MM.1S (cell line): ENCODE measurements around the gene SPC25.

Experiments
- DNase-seq: peaks from one replicate; pipeline ENCODE4 v3.0.0-alpha.2; 2015
- H2AFZ ChIP-seq: fragments of 300-600 bp; sonication (generic); 2 replicates; pipeline ENCODE4 v1.6.0; 2016; ENCODE audit warnings: antibody characterized with exemption, low read length
- H3F3A ChIP-seq: fragments of 300-600 bp; sonication (generic); 2 replicates; pipeline ENCODE4 v1.6.1; 2016; ENCODE audit warnings: mild to moderate bottlenecking, antibody characterized with exemption, low read length, moderate library complexity, mixed read lengths; ENCODE audit not compliant: insufficient read depth
- H3K27ac ChIP-seq: fragments of 300-600 bp; sonication (generic); 2 replicates; pipeline ENCODE4 v1.5.1; 2016; ENCODE audit warnings: mild to moderate bottlenecking, low read length
- H3K27me3 ChIP-seq: fragments of 300-600 bp; sonication (generic); replicated peaks from 2 replicates; pipeline ENCODE4 v1.6.0; 2016; ENCODE audit warnings: low read length; ENCODE audit not compliant: insufficient read depth
- H3K36me3 ChIP-seq: fragments of 300-600 bp; sonication (generic); replicated peaks from 2 replicates; pipeline ENCODE4 v1.6.1; 2016; ENCODE audit warnings: mild to moderate bottlenecking, low read length, mixed read lengths; ENCODE audit not compliant: insufficient read depth
- H3K4me1 ChIP-seq: fragments of 300-600 bp; sonication (generic); 2 replicates; pipeline ENCODE4 v1.6.1; 2016; ENCODE audit warnings: low read length, mixed read lengths
- H3K4me2 ChIP-seq: fragments of 300-600 bp; sonication (generic); 2 replicates; pipeline ENCODE4 v1.6.0; 2016; ENCODE audit warnings: low read depth, low read length
- H3K4me3 ChIP-seq: fragments of 300-600 bp; sonication (generic); 2 replicates; pipeline ENCODE4 v1.5.1; 2016; ENCODE audit warnings: low read length, mixed read lengths
- H3K79me2 ChIP-seq: fragments of 300-600 bp; sonication (generic); 2 replicates; pipeline ENCODE4 v1.6.1; 2016; ENCODE audit warnings: mixed run types, low read length, mixed read lengths
- H3K9ac ChIP-seq: fragments of 300-600 bp; sonication (generic); 2 replicates; pipeline ENCODE4 v1.6.1; 2016; ENCODE audit warnings: low read length, mixed read lengths
- H3K9me2 ChIP-seq: fragments of 300-600 bp; sonication (generic); replicated peaks from 2 replicates; pipeline ENCODE4 v1.6.1; 2016; ENCODE audit warnings: mild to moderate bottlenecking, low read length, mixed read lengths; ENCODE audit not compliant: insufficient read depth
- H3K9me3 ChIP-seq: fragments of 300-600 bp; sonication (generic); replicated peaks from 2 replicates; pipeline ENCODE4 v1.6.1; 2016; ENCODE audit warnings: mild to moderate bottlenecking, low read length, mixed read lengths; ENCODE audit not compliant: insufficient read depth
- H4K20me1 ChIP-seq: fragments of 300-600 bp; sonication (generic); 2 replicates; pipeline ENCODE4 v1.6.1; 2016; ENCODE audit warnings: mild to moderate bottlenecking, low read length, moderate library complexity, mixed read lengths; ENCODE audit not compliant: insufficient read depth
- EZH2 ChIP-seq: fragments of 300-600 bp; sonication (generic); optimal IDR thresholded peaks from 2 replicates; pipeline ENCODE3; 2017; ENCODE audit warnings: low read depth, mild to moderate bottlenecking, antibody characterized with exemption, low read length, mixed read lengths
- EZH2phosphoT487 ChIP-seq: fragments of 300-600 bp; sonication (generic); IDR thresholded peaks from 2 replicates; pipeline ENCODE4 v1.6.1; 2018; ENCODE audit warnings: antibody characterized with exemption, low read length
- TF ChIP-seq, protein P1 (sequence below): fragments of 300-600 bp; sonication (generic); IDR thresholded peaks from 2 replicates; pipeline ENCODE4 v1.5.1; 2016; ENCODE audit warnings: antibody characterized with exemption, low read length, mixed read lengths

The SPC25 gene

DNA sequence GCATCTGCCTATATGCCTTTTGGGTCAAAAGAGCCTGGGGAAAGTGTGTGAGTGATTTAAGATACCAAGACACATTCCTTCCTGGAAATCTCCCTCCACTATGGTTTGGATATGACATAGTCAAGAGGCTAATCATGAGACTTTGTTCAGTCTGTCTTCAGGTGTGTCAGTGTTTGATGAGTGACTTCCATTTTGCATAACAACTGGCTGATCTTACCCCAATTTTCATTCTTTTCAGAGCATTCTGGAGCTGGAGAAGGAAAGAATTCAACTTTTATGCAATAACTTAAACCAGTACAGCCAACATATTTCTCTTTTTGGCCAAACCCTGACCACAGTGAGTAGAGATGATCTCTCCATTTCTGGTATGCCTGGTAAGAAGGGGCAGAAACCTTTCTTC is 39.4 kb downstream of the SPC25 start:
- Histone ChIP-seq H3K36me3 (no peaks in the 10 kb centered on the region), H3K9me3 (no peaks in the 10 kb centered on the region)

DNA sequence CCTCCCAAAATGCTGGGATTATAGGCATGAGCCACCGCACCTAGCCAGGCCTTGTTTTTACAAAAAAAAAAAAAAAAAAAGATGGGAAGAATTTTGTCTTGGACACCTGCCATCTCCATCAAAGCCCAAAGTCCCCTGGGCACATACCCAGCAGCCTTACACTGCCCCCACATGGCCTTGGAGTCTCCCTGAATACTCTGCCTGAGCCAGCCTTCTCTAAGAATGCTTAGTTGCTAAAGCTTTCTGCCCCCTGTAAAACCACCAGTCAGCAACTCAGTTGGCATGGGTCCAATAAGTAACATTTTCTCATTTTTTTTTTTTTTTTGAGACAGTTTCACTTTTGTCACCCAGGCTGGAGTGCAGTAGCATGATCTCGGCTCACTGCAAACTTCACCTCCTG is 40.6 kb downstream of the SPC25 start:
- TF ChIP-seq, protein P1, sequence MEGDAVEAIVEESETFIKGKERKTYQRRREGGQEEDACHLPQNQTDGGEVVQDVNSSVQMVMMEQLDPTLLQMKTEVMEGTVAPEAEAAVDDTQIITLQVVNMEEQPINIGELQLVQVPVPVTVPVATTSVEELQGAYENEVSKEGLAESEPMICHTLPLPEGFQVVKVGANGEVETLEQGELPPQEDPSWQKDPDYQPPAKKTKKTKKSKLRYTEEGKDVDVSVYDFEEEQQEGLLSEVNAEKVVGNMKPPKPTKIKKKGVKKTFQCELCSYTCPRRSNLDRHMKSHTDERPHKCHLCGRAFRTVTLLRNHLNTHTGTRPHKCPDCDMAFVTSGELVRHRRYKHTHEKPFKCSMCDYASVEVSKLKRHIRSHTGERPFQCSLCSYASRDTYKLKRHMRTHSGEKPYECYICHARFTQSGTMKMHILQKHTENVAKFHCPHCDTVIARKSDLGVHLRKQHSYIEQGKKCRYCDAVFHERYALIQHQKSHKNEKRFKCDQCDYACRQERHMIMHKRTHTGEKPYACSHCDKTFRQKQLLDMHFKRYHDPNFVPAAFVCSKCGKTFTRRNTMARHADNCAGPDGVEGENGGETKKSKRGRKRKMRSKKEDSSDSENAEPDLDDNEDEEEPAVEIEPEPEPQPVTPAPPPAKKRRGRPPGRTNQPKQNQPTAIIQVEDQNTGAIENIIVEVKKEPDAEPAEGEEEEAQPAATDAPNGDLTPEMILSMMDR, result peak; percentile 37
- TF ChIP-seq EZH2phosphoT487 (no peak), EZH2 (no peak)
- DNase-seq, result peak; percentile 87
- H3F3A ChIP-seq, result no peaks in the 10 kb centered on the region
- no peaks in the 10 kb centered on the region for H3K36me3 ChIP-seq
- no peaks in the 10 kb centered on the region for H3K4me1 ChIP-seq
- no peaks in the 10 kb centered on the region for H3K9me3 ChIP-seq
- no peak overlapping the region for H3K27ac ChIP-seq
- no peaks in the 10 kb centered on the region for H3K27me3 ChIP-seq
- no peak overlapping the region for H3K9ac ChIP-seq
- H4K20me1 ChIP-seq, result no peaks in the 10 kb centered on the region
- H2AFZ ChIP-seq, result no peak overlapping the region
- no peak overlapping the region for H3K4me3 ChIP-seq
- H3K79me2 ChIP-seq, result no peaks in the 10 kb centered on the region
- no peaks in the 10 kb centered on the region for H3K9me2 ChIP-seq
- H3K4me2 ChIP-seq, result no peak overlapping the region

More for the DNA sequence above, 39.4 kb downstream of the SPC25 start:
- TF ChIP-seq EZH2phosphoT487 (no peak), EZH2 (no peak)
- TF ChIP-seq, protein P1, result no peak
- Histone ChIP-seq H3K4me2 (no peak overlapping the region), H3K9me2 (no peaks in the 10 kb centered on the region), H2AFZ (no peak overlapping the region), H3K27me3 (no peaks in the 10 kb centered on the region), H3K27ac (no peak overlapping the region), H3K9ac (no peak overlapping the region), H3K4me3 (no peak overlapping the region), H3K4me1 (no peaks in the 10 kb centered on the region), H4K20me1 (no peaks in the 10 kb centered on the region), H3F3A (no peaks in the 10 kb centered on the region), H3K79me2 (no peaks in the 10 kb centered on the region)
- DNase-seq, result no peak

DNA sequence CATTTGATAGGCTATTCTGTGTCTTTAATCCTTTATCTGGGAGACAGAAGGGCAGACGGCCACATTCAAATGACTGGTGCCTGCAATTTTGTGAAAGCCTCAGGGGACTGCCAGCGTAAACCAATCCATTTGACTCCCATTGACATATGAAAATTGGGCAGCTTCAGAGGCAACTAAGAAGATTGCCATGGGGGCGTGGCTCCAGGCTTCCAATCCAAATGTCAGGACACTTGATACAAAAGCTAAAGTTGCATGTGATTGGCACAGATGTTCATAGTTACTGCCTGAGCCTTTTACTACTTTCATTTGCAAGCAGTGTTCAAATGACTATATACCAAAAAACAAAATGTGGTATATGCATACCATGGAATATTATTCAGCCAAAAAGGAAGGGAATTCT is 42.0 kb downstream of the SPC25 start:
- Histone ChIP-seq H3F3A (no peaks in the 10 kb centered on the region), H3K4me1 (peaks cover 5% of the 10 kb centered on the region), H3K9ac (no peak overlapping the region), H3K4me3 (no peak overlapping the region), H3K27ac (no peak overlapping the region), H3K79me2 (no peaks in the 10 kb centered on the region), H3K9me2 (no peaks in the 10 kb centered on the region), H3K27me3 (no peaks in the 10 kb centered on the region), H4K20me1 (no peaks in the 10 kb centered on the region), H3K4me2 (no peak overlapping the region), H2AFZ (no peak overlapping the region), H3K9me3 (no peaks in the 10 kb centered on the region), H3K36me3 (no peaks in the 10 kb centered on the region)
- no peak for DNase-seq
- TF ChIP-seq, protein P1, result no peak
- TF ChIP-seq EZH2, result no peak
- TF ChIP-seq EZH2phosphoT487, result no peak
